GM23338 (cell line): Measurements from ENCODE around the gene MERTK. TPM values are rescaled to one million over a fixed set of nuclear protein-coding genes. Genes with fewer than 3 reads are reported as not detected.

ENCODE experiments used
- ATAC-seq: fragments of 200-7000 bp; cut with Tn5 transposase; 3 replicates; pipeline ENCODE4 v1.9.1; 2020
- DNase-seq: peaks from one replicate; pipeline ENCODE4 v3.0.0-alpha.2; 2015; ENCODE audit warnings: low spot score
- H2AFZ ChIP-seq: fragments of 200-600 bp; sonication (generic); 2 replicates; pipeline ENCODE4 v1.8.0; 2016; ENCODE audit warnings: antibody characterized with exemption, mild to moderate bottlenecking, moderate library complexity
- H3F3A ChIP-seq: fragments of 200-600 bp; sonication (generic); replicated peaks from 2 replicates; pipeline ENCODE4 v1.8.0; 2017; ENCODE audit warnings: antibody characterized with exemption, mixed run types, low read depth
- H3K27ac ChIP-seq: fragments of 200-600 bp; sonication (generic); 2 replicates; pipeline ENCODE4 v1.6.1; 2016; ENCODE audit warnings: low read depth
- H3K27me3 ChIP-seq: fragments of 200-600 bp; sonication (generic); 2 replicates; pipeline ENCODE4 v1.8.0; 2016; ENCODE audit warnings: mild to moderate bottlenecking, mixed run types, moderate library complexity; ENCODE audit not compliant: insufficient read depth
- H3K36me3 ChIP-seq: fragments of 200-600 bp; sonication (generic); 2 replicates; pipeline ENCODE4 v1.8.0; 2016; ENCODE audit warnings: mild to moderate bottlenecking; ENCODE audit not compliant: insufficient read depth
- H3K4me1 ChIP-seq: fragments of 200-600 bp; sonication (generic); 2 replicates; pipeline ENCODE4 v1.8.0; 2016; ENCODE audit warnings: mild to moderate bottlenecking, moderate library complexity; ENCODE audit not compliant: insufficient read depth
- H3K4me2 ChIP-seq: fragments of 200-600 bp; sonication (generic); 2 replicates; pipeline ENCODE4 v1.7.1; 2017; ENCODE audit warnings: mixed run types
- H3K4me3 ChIP-seq: fragments of 200-600 bp; sonication (generic); 2 replicates; pipeline ENCODE4 v1.6.1; 2016; ENCODE audit warnings: mixed run types
- H3K79me2 ChIP-seq: fragments of 200-600 bp; sonication (generic); replicated peaks from 2 replicates; pipeline ENCODE4 v1.8.0; 2017; ENCODE audit warnings: mild to moderate bottlenecking; ENCODE audit not compliant: insufficient read depth
- H3K9me2 ChIP-seq: fragments of 200-600 bp; sonication (generic); 2 replicates; pipeline ENCODE4 v1.8.0; 2017; ENCODE audit not compliant: insufficient read depth
- H4K20me1 ChIP-seq: fragments of 200-600 bp; sonication (generic); replicated peaks from 2 replicates; pipeline ENCODE4 v1.8.0; 2017; ENCODE audit warnings: mild to moderate bottlenecking; ENCODE audit not compliant: insufficient read depth
- H3K27ac Mint-ChIP-seq: 2 replicates; pipeline ENCODE4 v1.8.0; 2020; ENCODE audit warnings: inconsistent platforms, mild to moderate bottlenecking, moderate library complexity, mixed read lengths
- H3K27me3 Mint-ChIP-seq: 3 replicates; pipeline ENCODE4 v1.8.0; 2022; ENCODE audit warnings: low read depth, mild to moderate bottlenecking, moderate library complexity, mixed read lengths, inconsistent platforms; ENCODE audit not compliant: insufficient read depth, poor library complexity
- H3K36me3 Mint-ChIP-seq: 3 replicates; pipeline ENCODE4 v1.8.0; 2021; ENCODE audit warnings: low read depth, mild to moderate bottlenecking, inconsistent platforms, moderate library complexity, mixed read lengths
- H3K4me1 Mint-ChIP-seq: 3 replicates; pipeline ENCODE4 v1.8.0; 2020; ENCODE audit warnings: mild to moderate bottlenecking, inconsistent platforms, mixed read lengths
- H3K4me3 Mint-ChIP-seq: 3 replicates; pipeline ENCODE4 v1.8.0; 2021; ENCODE audit warnings: moderate library complexity, mild to moderate bottlenecking, inconsistent platforms, mixed read lengths
- H3K9me3 Mint-ChIP-seq: 3 replicates; pipeline ENCODE4 v1.8.0; 2020; ENCODE audit warnings: moderate library complexity, mild to moderate bottlenecking, inconsistent platforms, mixed read lengths
- CREB1 ChIP-seq: fragments of 250-450 bp; sonication (Bioruptor Pico); IDR thresholded peaks from 2 replicates; pipeline ENCODE4 v1.5.0; 2020; ENCODE audit warnings: low read depth, mild to moderate bottlenecking, moderate library complexity
- EZH2 ChIP-seq: fragments of 200-600 bp; sonication (generic); IDR thresholded peaks from one replicate; pipeline ENCODE4 v1.8.0; 2017; ENCODE audit warnings: antibody characterized with exemption, mild to moderate bottlenecking, low read depth; ENCODE audit not compliant: unreplicated experiment
- EZH2phosphoT487 ChIP-seq: fragments of 200-600 bp; sonication (generic); IDR thresholded peaks from one replicate; pipeline ENCODE4 v1.8.1; 2018; ENCODE audit warnings: antibody characterized with exemption; ENCODE audit not compliant: unreplicated experiment
- JUNB ChIP-seq: IDR thresholded peaks from one replicate; pipeline ENCODE4 v1.6.1; 2016; ENCODE audit warnings: antibody characterized with exemption; ENCODE audit not compliant: unreplicated experiment
- NANOG ChIP-seq: IDR thresholded peaks from 2 replicates; pipeline ENCODE4 v1.6.1; 2016; ENCODE audit warnings: antibody characterized with exemption, borderline replicate concordance
- POLR2AphosphoS5 ChIP-seq: IDR thresholded peaks from 2 replicates; pipeline ENCODE4 v1.6.1; 2016; ENCODE audit warnings: antibody characterized with exemption, low read depth
- REST ChIP-seq: IDR thresholded peaks from one replicate; pipeline ENCODE4 v1.6.1; 2018; ENCODE audit warnings: antibody characterized with exemption; ENCODE audit not compliant: unreplicated experiment
- STAT1 ChIP-seq: IDR thresholded peaks from one replicate; pipeline ENCODE4 v1.6.1; 2016; ENCODE audit warnings: antibody characterized with exemption; ENCODE audit not compliant: unreplicated experiment
- ZNF114 ChIP-seq: fragments of 250-450 bp; sonication (Bioruptor Pico); IDR thresholded peaks from 2 replicates; pipeline ENCODE4 v1.5.0; 2020; ENCODE audit warnings: mild to moderate bottlenecking, moderate library complexity
- ZNF331 ChIP-seq: fragments of 250-450 bp; sonication (Bioruptor Pico); IDR thresholded peaks from 2 replicates; pipeline ENCODE4 v1.5.0; 2020; ENCODE audit warnings: low read depth, mild to moderate bottlenecking, moderate library complexity
- ZNF462 ChIP-seq: fragments of 250-450 bp; sonication (Bioruptor Pico); IDR thresholded peaks from 2 replicates; pipeline ENCODE4 v1.5.0; 2020; ENCODE audit warnings: mild to moderate bottlenecking, moderate library complexity
- polyA plus RNA-seq: library from polyadenylated mRNA; unstranded; fragments of >200 nt; fragmentation: Nextera tagmentation; extraction: Ambion mirVana; gene quantifications from 2 replicates; pipeline ENCODE4 v1.2.1, GENCODE V29; 2016
- total RNA-seq: library from RNA; depleted of rRNA; stranded (reverse); fragments of >200 nt; shearing (Covaris generic); gene quantifications from 2 replicates; pipeline ENCODE4 v1.2.3, GENCODE V29; 2014
- TF ChIP-seq, protein P1 (sequence below): IDR thresholded peaks from 2 replicates; pipeline ENCODE4 v1.6.1; 2016; ENCODE audit warnings: antibody characterized with exemption
- TF ChIP-seq, protein P2 (sequence below), 2 experiments: fragments of 200-600 bp in 1 of 2; sonication (generic) in 1 of 2; conservative IDR thresholded peaks; 2 replicates each; pipeline versions ENCODE4 v1.5.1 to v1.6.1; 2016 to 2017; ENCODE audit warnings: antibody characterized with exemption in 2 of 2, low read depth in 2 of 2, mild to moderate bottlenecking in 2 of 2, moderate library complexity in 1 of 2

Gene MERTK
- total and polyA plus RNA-seq, 2 experiments from 2014 or later: 3.0 to 9.0 TPM

DNA sequence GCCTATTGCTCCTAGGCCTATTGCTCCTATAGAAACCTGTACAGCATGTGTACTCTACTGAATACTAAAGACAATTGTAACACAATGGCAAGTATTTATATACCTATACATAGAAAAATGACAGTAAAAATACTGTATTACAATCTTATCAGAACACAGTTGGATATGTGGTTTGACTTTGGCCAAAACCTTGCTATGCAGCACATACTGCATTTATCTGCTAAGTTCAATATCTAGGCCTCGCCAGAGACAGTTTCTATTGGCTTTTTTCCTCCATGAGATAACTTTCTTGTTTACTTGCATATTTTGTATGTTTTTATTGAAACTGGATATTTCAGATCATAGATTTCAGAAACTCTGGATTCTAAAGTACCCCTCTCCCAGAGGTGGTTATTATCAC lies 137.4 kb downstream of the MERTK start:
- ATAC-seq (no peak), DNase-seq (no peak)
- H3K4me3 ChIP-seq: no peak overlapping the region

More for the DNA sequence above, 137.4 kb downstream of the MERTK start:
- no peaks in the 10 kb centered on the region for H3K36me3 ChIP-seq
- peaks cover 2% of the 10 kb centered on the region for H3K27me3 Mint-ChIP-seq
- TF ChIP-seq, protein P1, sequence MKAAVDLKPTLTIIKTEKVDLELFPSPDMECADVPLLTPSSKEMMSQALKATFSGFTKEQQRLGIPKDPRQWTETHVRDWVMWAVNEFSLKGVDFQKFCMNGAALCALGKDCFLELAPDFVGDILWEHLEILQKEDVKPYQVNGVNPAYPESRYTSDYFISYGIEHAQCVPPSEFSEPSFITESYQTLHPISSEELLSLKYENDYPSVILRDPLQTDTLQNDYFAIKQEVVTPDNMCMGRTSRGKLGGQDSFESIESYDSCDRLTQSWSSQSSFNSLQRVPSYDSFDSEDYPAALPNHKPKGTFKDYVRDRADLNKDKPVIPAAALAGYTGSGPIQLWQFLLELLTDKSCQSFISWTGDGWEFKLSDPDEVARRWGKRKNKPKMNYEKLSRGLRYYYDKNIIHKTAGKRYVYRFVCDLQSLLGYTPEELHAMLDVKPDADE: no peak
- TF ChIP-seq, protein P2, sequence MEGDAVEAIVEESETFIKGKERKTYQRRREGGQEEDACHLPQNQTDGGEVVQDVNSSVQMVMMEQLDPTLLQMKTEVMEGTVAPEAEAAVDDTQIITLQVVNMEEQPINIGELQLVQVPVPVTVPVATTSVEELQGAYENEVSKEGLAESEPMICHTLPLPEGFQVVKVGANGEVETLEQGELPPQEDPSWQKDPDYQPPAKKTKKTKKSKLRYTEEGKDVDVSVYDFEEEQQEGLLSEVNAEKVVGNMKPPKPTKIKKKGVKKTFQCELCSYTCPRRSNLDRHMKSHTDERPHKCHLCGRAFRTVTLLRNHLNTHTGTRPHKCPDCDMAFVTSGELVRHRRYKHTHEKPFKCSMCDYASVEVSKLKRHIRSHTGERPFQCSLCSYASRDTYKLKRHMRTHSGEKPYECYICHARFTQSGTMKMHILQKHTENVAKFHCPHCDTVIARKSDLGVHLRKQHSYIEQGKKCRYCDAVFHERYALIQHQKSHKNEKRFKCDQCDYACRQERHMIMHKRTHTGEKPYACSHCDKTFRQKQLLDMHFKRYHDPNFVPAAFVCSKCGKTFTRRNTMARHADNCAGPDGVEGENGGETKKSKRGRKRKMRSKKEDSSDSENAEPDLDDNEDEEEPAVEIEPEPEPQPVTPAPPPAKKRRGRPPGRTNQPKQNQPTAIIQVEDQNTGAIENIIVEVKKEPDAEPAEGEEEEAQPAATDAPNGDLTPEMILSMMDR (conservative IDR thresholded peaks at IDR 0.05; ENCODE audit: low read depth in 2 of 2): no peak
- TF ChIP-seq CREB1 (CRISPR knock-in tag): no peak
- no peak for TF ChIP-seq EZH2
- no peak for TF ChIP-seq STAT1
- TF ChIP-seq ZNF331 (CRISPR knock-in tag): no peak
- no peak for TF ChIP-seq ZNF462 (CRISPR knock-in tag)
- TF ChIP-seq EZH2phosphoT487: no peak
- no peak for TF ChIP-seq ZNF114 (CRISPR knock-in tag)
- TF ChIP-seq POLR2AphosphoS5: no peak
- no peak for TF ChIP-seq NANOG
- TF ChIP-seq REST: no peak
- no peak for TF ChIP-seq JUNB
- H3K4me1 Mint-ChIP-seq: peaks cover 26% of the 10 kb centered on the region
- no peaks in the 10 kb centered on the region for H3K27me3 ChIP-seq
- H4K20me1 ChIP-seq: no peaks in the 10 kb centered on the region
- no peaks in the 10 kb centered on the region for H3K36me3 Mint-ChIP-seq
- no peak overlapping the region for H2AFZ ChIP-seq
- H3K79me2 ChIP-seq: no peaks in the 10 kb centered on the region
- H3K27ac Mint-ChIP-seq: no peak overlapping the region
- H3K4me2 ChIP-seq: no peak overlapping the region
- H3K4me3 Mint-ChIP-seq: no peak overlapping the region
- H3K9me3 Mint-ChIP-seq: no peaks in the 10 kb centered on the region
- no peak overlapping the region for H3K27ac ChIP-seq
- H3K9me2 ChIP-seq: 0 out of 2 replicates have a peak, but pooled peaks cover 2% of the 10 kb centered on the region
- H3K4me1 ChIP-seq: peaks cover 17% of the 10 kb centered on the region
- peaks cover 1% of the 10 kb centered on the region; the same call in 1 of the 2 replicates for H3F3A ChIP-seq
